ENCODE measurements around the gene ARPC5. TPM values are rescaled to one million over a fixed set of nuclear protein-coding genes. Genes with fewer than 3 reads are reported as not detected.

ARPC5 gene
- total RNA-seq, 4 donors from 2014 or later = 80.6 to 111 (median 91.1) TPM

DNA sequence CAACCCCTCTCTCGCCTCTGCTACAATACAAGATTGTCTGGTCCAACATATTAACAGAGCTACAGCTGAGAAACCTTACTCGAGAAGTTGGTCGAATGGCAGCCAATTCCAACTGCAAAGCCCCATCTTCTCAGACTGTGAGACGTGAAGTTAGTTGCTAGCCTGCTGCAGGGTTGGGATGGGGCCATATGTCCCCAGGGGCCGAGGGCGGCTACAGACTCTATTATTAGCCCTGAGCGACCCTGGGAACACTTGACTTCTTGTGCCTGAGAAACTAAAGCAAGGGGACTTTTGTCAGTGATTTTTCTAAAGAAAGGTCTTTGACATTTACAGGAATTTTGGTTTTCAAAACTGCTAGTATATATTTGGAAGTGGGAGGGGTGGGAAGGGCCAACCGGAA is 59.0 kb downstream of the ARPC5 start:
- intact Hi-C loops (cut with DNase I) = no loop called here
- no peaks in the 10 kb centered on the region for H3K27me3 ChIP-seq
- H3K4me1 ChIP-seq = peaks cover 0 to 7% (median 1%) of the 10 kb centered on the region in 4 donors
- no peak overlapping the region for H3K4me3 ChIP-seq
- H3K27ac ChIP-seq (replicated peaks in 1 of 4) = peak overlapping the region in 1 of 4 donors; percentile 46
- H3K9me3 ChIP-seq = no peaks in the 10 kb centered on the region
- WGBS = 72% methylated on average over 8 of the region's 8 CpGs
- H3K36me3 ChIP-seq = no peaks in the 10 kb centered on the region
- TF ChIP-seq, protein P1, sequence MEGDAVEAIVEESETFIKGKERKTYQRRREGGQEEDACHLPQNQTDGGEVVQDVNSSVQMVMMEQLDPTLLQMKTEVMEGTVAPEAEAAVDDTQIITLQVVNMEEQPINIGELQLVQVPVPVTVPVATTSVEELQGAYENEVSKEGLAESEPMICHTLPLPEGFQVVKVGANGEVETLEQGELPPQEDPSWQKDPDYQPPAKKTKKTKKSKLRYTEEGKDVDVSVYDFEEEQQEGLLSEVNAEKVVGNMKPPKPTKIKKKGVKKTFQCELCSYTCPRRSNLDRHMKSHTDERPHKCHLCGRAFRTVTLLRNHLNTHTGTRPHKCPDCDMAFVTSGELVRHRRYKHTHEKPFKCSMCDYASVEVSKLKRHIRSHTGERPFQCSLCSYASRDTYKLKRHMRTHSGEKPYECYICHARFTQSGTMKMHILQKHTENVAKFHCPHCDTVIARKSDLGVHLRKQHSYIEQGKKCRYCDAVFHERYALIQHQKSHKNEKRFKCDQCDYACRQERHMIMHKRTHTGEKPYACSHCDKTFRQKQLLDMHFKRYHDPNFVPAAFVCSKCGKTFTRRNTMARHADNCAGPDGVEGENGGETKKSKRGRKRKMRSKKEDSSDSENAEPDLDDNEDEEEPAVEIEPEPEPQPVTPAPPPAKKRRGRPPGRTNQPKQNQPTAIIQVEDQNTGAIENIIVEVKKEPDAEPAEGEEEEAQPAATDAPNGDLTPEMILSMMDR (IDR thresholded peaks at IDR 0.05) = no peak
- TF ChIP-seq POLR2A (IDR thresholded peaks at IDR 0.05; ENCODE audit: low read depth) = no peak
- no peak for TF ChIP-seq POLR2AphosphoS5 (IDR thresholded peaks at IDR 0.05)
- no peak for TF ChIP-seq EP300 (IDR thresholded peaks at IDR 0.05)
- no peak for DNase-seq (ENCODE audit: extremely low spot score)

DNA sequence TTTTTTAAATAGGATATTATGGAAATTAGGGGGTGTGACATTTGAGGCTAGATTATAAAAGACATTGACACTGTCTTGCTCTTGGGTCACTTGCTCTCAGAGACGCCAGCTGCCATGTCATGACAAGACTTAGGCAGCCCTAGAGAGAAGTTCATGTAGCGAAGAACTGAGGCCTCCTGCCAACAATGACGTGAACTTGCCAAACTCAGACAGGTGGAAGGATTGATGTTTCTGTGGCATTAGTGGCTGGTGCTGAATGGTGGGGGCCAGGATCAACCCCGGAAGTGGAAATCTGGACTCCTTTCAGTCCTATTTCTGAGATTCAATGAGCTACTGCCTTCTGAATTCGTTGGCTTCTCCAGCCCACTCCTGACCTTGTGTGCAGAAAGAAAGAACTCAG is 60.0 kb downstream of the ARPC5 start:
- Histone ChIP-seq H3K36me3 (no peaks in the 10 kb centered on the region), H3K4me1 (peaks cover 0 to 7% (median 1%) of the 10 kb centered on the region in 4 donors), H3K27ac (replicated peaks in 1 of 4) (no peak overlapping the region), H3K9me3 (no peaks in the 10 kb centered on the region), H3K27me3 (no peaks in the 10 kb centered on the region), H3K4me3 (no peak overlapping the region)
- DNase-seq (ENCODE audit: extremely low spot score) = no peak
- intact Hi-C loops (cut with DNase I) = no loop called here
- no peak for TF ChIP-seq EP300 (IDR thresholded peaks at IDR 0.05)
- TF ChIP-seq POLR2AphosphoS5 (IDR thresholded peaks at IDR 0.05) = no peak
- TF ChIP-seq, protein P1 (IDR thresholded peaks at IDR 0.05) = no peak
- no peak for TF ChIP-seq POLR2A (IDR thresholded peaks at IDR 0.05; ENCODE audit: low read depth)
- 88% methylated on average over 5 of the region's 5 CpGs for WGBS

GRCh38 chr1:183572721-183573120 is 62.9 kb downstream of the ARPC5 start:
- 77% methylated on average over 1 of the region's 1 CpG for WGBS
- TF ChIP-seq POLR2AphosphoS5 (IDR thresholded peaks at IDR 0.05) (no peak), POLR2A (IDR thresholded peaks at IDR 0.05; ENCODE audit: low read depth) (no peak)
- TF ChIP-seq, protein P1 (IDR thresholded peaks at IDR 0.05) = no peak
- H3K36me3 ChIP-seq = no peaks in the 10 kb centered on the region
- peaks cover 0 to 14% (median 8%) of the 10 kb centered on the region in 4 donors for H3K4me1 ChIP-seq
- H3K27ac ChIP-seq (replicated peaks in 1 of 4) = no peak overlapping the region
- no peaks in the 10 kb centered on the region for H3K27me3 ChIP-seq
- H3K4me3 ChIP-seq = no peak overlapping the region
- no peaks in the 10 kb centered on the region for H3K9me3 ChIP-seq
- intact Hi-C loops (cut with DNase I) = no loop called here
- no peak for DNase-seq (ENCODE audit: extremely low spot score)

- TF ChIP-seq POLR2AphosphoS5 (IDR thresholded peaks at IDR 0.05) = no peak
- TF ChIP-seq EP300 (IDR thresholded peaks at IDR 0.05) = no peak
- TF ChIP-seq POLR2A (IDR thresholded peaks at IDR 0.05; ENCODE audit: low read depth) = no peak
- TF ChIP-seq, protein P1 (IDR thresholded peaks at IDR 0.05) = no peak
- Histone ChIP-seq H3K4me3 (no peak overlapping the region), H3K27me3 (no peaks in the 10 kb centered on the region), H3K4me1 (peaks cover 5 to 20% (median 13%) of the 10 kb centered on the region in 4 donors), H3K27ac (replicated peaks in 1 of 4) (no peak overlapping the region), H3K36me3 (no peaks in the 10 kb centered on the region), H3K9me3 (no peaks in the 10 kb centered on the region)
- DNase-seq (ENCODE audit: extremely low spot score) = no peak
- 85% methylated on average over 4 of the region's 4 CpGs for WGBS
- intact Hi-C loops (cut with DNase I) = no loop called here
Observed at GRCh38 chr1:183571678-183572268, 63.8 kb downstream of the ARPC5 start.

Other genes starting within 250 kb of the ARPC5 start
- gene NMNAT2, start 217.4 kb downstream of the ARPC5 start, total RNA-seq = 1 to 10 TPM; 1.7 to 2.8 (median 2.4) TPM
- 10 to 100 TPM; 27.7 to 34.7 (median 32.7) TPM for gene SMG7, start 163.3 kb downstream of the ARPC5 start, total RNA-seq
- 10 to 100 TPM in 1 of 4 donors, 1 to 10 TPM in 3; 5.2 to 26.0 (median 9.5) TPM for gene NCF2, start 45.3 kb downstream of the ARPC5 start, total RNA-seq
- gene APOBEC4, start 17.5 kb upstream of the ARPC5 start, total RNA-seq = not detected
- gene RGL1, start 169.3 kb upstream of the ARPC5 start, total RNA-seq = 10 to 100 TPM; 31.5 to 51.5 (median 37.5) TPM